HL-60/S4 treated with retinoic acid at 250 ng/mL for 4 days and 3 days (cell line): Measurements from ENCODE around the gene CDH1.
"Not testable (repeated sequence)": the region's sequence is repeated elsewhere in the genome, so short reads cannot be mapped to it uniquely, and the experiment has no call there.

Experiments used
- in situ Hi-C: fragments of 300-500 bp; cut with MboI; formaldehyde crosslinking; loops from 2 replicates; pipeline ENCODE4 v1.7.0; 2022; ENCODE audit warnings: low sequenced_read_pairs

The CDH1 gene

DNA sequence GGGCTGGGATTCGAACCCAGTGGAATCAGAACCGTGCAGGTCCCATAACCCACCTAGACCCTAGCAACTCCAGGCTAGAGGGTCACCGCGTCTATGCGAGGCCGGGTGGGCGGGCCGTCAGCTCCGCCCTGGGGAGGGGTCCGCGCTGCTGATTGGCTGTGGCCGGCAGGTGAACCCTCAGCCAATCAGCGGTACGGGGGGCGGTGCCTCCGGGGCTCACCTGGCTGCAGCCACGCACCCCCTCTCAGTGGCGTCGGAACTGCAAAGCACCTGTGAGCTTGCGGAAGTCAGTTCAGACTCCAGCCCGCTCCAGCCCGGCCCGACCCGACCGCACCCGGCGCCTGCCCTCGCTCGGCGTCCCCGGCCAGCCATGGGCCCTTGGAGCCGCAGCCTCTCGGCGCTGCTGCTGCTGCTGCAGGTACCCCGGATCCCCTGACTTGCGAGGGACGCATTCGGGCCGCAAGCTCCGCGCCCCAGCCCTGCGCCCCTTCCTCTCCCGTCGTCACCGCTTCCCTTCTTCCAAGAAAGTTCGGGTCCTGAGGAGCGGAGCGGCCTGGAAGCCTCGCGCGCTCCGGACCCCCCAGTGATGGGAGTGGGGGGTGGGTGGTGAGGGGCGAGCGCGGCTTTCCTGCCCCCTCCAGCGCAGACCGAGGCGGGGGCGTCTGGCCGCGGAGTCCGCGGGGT lies at the start of gene CDH1:
Gene CDH1, plus strand, starts transcription at position 247 of the 684 bp plus-strand sequence. Its CDS starts 124 bp downstream, at position 371.
- in situ Hi-C loops = no loop called here

DNA sequence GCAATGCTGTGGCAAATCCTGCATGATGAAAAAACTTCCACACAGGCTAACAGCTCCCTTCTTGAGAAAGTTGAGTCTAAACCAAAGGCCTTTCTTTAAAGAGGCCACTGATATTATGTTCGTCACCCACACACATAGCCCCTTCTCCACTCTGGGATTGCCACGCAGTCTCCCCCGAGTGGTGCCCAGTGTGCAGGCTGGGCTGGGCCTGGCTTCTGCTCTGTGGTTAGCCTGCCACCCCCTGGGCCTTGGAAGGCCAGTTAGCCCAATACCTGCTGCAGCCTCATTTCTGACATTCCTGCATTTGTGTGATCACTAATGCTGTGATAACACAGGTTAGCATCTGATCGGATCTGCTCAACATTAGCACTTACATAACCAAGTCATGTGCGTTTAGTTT lies 47.2 kb upstream of the CDH1 start:
- in situ Hi-C loops = no loop called here

DNA sequence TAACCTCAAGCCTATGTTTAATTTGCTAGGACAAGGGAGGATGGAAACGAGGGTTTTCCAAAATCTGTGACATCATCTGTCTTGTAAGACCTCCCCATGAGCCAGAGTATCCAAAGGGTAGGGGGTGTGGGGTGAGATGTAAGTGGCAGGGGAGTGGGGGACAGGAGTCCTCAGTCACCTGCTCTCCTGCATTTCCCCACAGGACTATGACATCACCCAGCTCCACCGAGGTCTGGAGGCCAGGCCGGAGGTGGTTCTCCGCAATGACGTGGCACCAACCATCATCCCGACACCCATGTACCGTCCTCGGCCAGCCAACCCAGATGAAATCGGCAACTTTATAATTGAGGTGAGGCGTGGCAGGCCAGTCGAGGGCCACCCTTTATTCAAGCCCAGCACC lies 41.5 kb upstream of the CDH1 start:
- in situ Hi-C loops = no loop called here

DNA sequence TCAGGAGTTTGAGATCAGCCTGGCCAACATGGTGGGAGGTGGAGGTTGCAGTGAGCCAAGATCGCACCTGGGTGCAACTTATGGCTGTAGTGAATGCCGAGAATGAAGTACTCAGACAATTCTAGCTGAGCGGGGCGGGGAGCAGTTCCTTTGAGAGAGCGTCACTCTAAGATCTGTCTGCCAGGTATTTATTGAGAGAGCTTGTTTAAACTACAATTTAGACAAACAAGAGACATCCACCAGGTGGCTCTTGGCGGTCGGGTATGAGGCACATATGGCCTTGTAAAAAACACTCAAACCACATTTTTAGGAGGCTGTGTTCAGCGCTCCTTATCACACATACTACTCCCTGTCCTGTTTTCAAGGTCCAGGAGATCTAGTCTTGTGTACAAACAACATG lies 40.6 kb upstream of the CDH1 start:
- in situ Hi-C loops = no loop called here

DNA sequence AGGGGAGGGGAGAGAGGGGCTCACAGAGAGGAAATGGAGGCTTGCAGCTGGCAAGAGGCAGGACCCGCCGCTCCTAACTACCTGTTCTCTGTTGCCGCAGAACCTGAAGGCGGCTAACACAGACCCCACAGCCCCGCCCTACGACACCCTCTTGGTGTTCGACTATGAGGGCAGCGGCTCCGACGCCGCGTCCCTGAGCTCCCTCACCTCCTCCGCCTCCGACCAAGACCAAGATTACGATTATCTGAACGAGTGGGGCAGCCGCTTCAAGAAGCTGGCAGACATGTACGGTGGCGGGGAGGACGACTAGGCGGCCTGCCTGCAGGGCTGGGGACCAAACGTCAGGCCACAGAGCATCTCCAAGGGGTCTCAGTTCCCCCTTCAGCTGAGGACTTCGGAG lies 39.0 kb upstream of the CDH1 start:
- in situ Hi-C loops = no loop called here

DNA sequence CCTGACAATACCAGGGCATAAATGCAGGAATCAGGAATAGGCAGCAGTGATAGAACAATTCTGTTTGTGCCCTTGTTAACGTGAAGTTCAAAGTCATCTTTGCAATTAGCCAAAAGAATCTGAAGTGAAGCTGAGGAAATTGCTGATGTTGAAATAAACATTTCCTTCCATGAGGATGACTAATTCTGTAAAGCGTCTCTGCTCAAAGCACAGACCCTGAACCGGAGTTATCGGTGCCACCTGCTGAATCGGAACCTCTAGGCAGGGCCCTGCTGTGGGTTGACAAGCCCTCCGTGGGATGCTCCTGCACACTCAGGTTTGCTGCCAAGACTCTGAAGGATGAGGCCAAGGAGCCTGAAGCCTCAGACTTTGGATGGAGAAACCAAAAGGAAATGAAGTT lies 37.0 kb upstream of the CDH1 start:
- in situ Hi-C loops = no loop called here

DNA sequence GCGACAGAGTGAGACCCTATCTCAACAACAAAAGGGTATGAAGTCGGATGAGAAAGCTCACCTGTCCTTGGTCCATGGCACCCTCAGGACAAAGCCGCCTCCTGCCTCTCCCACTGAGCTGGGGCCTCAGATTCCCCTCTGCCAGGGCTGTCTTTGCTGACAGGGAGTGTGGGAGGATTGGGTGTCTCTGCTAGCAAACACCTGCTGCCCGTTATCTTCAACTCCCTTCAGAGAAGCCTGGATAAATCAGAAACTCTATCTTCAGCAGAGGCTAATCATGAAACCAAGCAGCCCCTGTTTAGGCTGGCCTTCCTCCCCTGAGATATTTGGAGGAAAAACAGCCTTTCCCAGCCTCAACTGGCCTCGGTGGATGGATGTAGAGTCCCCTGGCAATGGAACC lies 36.3 kb upstream of the CDH1 start:
- in situ Hi-C loops = no loop called here

DNA sequence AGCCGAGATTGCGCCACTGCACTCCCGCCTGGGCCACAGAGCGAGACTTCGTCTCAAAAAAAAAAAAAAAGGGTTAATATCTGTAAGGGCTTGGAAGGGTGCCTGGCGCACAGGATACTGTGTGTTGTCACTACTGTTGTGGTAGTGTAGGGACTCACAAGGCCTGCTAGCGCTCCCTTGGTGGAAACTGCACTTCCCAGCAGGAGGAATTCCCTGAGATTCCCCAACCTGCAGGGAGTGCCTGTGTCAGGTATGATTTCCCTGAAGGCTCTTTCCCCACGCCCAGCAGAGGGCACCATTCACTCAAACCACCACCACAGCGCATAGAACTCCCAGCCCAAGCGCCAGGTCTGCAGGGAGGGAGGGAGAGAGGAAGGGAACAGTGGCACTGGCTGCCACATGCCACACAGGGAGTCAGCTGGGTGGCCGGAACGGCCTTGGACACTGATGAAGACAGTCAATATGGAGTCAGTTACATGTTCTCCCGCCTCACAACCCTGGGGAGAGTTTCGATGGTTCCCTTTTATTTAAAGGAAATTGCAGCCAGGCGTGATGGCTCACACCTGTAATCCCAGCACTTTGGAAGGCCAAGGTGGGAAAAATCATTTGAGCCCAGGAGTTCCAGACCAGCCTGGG lies 32.7 kb upstream of the CDH1 start:
- in situ Hi-C loops = no loop called here

DNA sequence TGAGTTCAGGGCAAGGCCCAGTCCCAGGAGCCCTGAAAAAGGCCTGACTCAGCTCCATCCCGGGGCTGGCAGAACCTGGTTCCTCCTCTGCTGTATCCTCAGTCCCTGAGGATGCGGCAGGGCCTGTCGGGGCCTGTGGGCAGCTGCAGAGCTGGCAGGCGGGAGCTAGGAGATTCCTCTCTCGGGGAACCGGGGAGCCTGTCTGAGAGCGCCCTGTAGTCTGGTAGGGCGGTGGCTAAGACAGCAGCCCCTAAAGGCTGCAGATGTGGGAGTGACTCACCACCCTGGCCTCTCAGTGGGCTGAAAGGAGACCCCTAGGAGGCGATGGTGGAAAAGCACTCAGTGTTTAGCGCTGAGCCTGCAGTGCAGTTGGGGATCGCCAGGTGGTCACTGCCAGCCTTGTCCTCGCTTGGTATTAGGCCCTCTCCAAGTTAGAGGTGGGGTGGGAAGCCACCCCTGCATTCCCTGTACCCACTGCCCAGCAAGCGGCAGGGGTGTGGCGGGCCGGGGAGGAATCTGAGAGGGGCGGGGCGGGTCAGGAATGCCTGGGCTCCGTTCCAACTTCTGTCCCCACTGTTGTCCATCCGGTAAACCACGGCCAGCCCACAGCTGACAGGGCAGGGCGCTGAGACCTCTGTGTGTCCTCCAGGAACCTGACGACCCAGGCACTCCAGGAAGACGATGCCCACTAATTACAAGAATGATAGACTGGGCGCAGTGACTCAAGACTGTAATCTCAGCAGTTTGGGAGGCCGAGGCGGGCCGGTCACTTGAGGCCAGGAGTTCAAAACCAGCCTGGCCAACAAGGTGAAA lies 29.5 kb upstream of the CDH1 start:
- in situ Hi-C loops = no loop called here

DNA sequence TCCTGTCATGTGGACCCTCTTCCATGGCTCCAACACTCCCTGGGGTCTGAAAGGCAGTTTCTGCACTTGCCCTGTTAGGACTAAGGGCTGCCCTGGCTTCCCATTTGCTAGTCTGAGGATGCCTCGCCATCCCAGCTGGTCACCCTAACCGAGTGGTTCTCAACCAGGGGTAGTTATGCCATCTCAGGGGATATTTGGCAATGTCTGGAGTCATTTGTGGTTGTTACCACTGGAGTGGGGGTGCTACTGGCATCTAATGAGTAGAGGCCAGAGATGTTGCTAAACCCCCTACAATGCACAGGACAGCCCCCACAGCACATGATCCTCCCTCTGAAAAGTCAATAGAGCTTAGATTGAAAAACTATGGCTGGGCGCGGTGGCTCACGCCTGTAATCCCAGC lies 26.9 kb upstream of the CDH1 start:
- in situ Hi-C loops = no loop called here

DNA sequence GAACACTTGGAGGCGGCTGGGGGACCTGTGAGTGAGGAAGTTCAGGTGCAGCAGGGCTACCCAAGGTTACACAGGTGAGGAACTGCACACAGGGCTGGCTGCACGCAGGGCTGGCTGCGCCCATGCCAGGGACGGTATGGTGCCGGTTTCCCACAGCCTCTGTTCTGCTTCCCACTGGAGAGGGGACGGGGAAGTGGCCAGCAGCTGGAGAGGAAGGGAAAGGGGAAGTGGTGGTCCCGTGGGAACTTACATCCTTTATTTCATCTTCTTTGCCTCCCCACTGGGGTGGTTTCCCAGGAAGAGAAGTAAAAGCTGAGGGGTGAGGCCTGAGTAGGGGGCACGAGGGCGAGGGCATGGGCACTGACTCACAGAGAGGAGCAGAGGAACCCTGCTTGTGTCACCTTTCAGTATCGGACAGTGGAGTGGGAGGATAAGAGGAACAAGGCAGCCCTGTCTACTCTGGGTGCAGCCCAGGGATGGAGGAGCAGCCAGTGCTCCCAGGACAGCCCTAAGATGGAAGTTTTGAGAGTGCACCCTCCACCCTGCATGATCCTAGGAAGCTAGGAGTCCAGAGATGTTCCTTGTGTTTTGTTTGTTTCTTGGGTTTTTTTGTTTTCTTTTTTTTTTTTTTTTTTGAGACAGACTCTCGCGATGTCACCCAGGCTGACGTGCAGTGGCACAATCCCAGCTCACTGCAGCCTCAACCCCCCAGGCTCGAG lies 25.5 kb upstream of the CDH1 start:
- in situ Hi-C loops = no loop called here

DNA sequence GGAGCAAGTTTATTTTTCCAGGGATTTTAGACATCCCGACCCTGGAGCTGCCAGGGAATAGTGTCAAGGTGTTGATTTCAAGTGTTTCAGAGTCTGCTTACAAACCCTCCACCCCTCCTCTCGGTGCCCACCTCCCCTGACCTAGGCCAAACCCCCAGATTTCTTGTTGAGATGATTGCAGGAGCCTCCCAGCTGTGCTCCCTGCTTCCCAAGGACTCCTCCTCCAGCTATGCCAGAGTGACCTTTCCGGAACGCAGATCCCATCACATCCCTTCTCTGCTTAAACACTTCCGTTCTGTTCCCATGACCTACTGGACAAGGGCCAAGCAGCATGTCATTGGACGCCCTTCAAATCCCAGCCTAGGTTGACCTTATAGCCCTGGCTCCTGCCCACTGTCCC lies 23.7 kb upstream of the CDH1 start:
- in situ Hi-C loops = no loop called here

DNA sequence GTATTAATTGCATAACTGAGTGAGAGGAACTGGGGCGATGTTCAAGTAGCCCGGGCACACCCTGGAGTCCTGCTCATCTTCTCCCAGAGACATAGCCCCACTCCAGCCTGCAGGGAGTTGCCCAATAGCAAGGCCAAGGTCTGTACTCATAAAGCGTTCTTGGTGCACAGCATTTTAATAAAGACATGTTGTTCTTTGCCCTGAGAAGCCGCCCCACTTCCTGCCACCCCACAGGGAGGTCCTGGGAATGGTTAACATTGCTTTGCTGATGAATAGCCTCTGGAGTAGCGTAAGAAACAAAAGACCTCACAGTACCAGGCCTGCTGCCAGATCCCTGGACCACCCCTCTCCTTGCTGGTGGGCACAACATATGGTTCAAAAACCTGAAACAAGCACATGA lies 21.6 kb upstream of the CDH1 start:
- in situ Hi-C loops = no loop called here

DNA sequence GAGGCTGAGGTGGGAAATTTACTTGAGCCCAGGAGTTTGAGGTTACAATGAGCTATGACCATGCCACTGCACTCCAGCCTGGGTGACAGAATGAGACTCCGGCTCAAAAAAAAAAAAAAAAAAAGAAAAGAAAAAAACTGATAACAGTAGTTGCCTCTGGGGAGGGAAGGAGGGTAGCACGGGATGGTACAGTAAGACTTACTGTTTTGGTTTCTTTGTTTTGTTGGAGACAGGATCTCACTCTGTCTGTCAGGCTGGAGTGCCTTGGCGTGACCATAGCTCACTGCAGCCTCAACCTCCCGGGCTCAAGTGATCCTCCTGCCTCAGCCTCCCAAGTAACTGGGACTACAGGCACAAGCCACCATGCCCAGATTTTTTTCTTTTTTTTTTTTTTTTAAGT lies 20.6 kb upstream of the CDH1 start:
- in situ Hi-C loops = not testable (repeated sequence)

DNA sequence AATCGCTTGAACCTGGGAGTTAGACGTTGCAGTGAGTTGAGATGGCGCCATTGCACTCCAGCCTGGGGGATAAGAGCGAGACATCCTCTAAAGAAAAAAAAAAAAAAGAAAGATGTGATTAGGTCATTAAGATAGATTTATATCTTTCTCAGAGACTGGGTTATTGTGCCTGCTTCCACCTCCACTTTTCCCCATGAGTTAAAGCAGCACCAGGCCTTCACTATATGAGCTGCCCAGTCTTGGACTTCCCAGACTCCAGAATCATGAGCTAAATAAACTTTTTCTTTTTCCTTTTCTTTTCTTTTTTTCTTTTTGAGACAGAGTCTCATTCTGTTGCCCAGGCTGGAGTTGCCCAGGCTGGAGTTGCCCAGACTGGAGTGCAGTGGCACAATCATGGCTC lies 19.4 kb upstream of the CDH1 start:
- in situ Hi-C loops = no loop called here

DNA sequence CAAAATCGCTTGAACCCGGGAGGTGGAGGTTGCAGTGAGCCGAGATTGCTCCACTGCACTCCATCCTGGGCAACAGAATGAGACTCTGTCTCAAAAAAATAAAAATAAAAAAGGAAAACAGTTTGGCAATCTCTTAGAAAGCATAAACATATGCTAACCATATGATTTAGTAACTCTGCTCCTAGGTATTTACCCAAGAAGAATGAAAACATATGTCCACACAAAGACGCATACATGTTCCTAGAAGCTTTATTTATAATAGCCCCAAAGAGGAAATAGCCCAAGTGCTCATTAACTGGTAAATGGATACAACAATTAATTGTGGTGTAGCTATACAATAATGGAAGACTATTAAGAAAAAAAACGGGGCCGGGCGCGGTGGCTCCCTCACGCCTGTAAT lies 18.5 kb upstream of the CDH1 start:
- in situ Hi-C loops = no loop called here

DNA sequence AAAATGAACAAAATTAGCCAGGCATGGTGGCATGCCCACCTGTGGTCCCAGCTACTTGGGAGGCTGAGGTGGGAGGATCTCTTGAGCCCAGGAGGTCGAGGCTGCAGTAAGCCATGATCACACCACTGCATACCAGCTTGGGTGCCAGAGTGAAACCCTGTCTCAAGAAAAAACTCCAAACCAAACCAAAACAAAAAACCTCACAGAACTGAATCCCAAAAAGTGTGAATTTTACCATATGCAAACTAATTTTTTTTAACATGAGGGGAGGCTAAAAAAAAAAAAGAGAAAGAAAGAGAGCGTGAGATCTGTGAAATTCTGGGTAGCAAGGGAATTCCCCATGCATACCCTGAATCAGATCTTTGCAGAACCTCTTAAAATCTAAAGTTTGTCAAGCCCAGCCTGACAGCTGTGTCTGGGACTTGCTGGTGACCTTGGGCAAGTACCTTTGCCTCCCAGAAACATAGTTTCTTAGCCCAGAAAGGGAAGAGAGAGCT lies 17.1 kb upstream of the CDH1 start:
- in situ Hi-C loops = no loop called here

DNA sequence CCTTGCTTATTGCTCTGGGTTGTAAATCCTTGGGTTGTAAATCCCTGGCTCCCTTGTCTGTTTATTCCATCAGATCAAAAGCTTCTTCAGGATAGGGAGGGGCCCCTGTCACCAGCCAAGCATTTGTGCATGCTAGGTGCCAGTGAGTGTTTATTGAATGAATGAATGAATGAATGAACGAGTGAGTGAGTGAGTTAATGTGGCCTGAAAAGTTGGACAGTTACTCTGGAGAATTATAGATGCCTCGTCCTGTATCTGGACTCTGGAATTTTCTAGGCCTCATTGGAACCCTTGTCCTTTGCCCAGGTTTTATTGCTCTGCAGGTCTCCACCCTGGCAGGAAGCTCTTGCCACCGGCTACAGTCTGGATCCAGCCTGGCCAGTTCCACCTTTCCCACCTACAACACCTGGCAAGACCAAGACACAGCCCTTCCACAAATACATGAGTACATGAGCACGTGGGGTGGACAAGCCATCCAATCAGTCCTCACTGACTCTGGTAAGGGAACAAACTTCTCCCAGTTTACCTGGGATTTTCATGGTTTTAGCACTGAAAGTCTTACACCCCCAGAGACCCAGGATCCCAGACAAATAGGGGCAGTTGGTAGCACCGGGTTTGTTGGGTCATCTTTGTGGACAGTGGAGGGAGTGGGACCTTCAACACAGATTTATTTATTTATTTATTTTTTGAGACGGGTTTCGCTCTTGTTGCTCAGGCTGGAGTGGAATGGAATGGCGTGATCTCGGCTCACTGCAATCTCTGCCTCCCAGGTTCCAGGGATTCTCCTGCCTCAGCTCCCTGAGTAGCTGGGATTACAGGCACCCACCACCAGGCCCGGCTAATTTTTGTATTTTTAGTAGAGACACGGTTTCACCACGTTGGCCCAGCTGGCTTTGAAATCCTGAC lies 14.7 kb upstream of the CDH1 start:
- in situ Hi-C loops = no loop called here

DNA sequence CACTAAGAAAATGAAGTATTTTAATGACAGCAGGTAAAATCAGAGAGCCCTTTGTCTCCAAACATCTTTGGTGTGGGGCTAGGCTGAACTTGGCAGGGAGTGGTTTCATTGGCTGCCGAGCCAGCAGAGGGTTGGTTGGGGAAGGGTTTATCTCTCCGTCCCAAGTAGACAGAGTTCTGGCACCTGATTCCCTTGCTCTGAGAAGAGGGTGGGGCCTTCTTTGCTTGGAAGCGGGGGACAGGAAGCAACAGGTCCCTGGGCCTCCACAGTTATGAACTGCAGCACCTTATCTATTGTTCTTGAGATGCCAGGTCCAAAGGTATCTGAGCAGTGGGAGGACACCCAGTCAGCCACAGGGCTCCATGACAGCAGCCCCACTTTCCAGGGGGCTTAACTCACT lies 12.3 kb upstream of the CDH1 start:
- in situ Hi-C loops = no loop called here

DNA sequence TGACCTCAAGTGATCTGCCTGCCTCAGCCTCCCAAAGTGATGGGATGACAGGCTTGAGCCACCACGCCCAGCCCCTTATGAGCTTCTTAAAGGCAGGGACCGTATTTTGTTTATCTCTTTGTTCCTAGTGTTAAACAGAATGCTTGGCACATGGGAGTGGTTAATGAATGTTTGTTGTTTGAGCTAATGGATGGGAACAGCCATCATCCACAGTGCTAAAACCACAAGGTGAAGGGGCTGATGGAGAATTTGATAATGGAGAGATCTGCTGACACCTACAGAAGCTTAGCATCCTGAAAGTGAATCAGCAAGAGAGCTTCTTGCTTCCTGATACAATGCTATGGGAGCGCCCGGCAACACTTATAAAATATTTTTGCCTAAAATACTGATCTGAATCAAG lies 8.6 kb upstream of the CDH1 start:
- in situ Hi-C loops = no loop called here
